ENCODE data around the gene LRMDA.

LRMDA gene

DNA sequence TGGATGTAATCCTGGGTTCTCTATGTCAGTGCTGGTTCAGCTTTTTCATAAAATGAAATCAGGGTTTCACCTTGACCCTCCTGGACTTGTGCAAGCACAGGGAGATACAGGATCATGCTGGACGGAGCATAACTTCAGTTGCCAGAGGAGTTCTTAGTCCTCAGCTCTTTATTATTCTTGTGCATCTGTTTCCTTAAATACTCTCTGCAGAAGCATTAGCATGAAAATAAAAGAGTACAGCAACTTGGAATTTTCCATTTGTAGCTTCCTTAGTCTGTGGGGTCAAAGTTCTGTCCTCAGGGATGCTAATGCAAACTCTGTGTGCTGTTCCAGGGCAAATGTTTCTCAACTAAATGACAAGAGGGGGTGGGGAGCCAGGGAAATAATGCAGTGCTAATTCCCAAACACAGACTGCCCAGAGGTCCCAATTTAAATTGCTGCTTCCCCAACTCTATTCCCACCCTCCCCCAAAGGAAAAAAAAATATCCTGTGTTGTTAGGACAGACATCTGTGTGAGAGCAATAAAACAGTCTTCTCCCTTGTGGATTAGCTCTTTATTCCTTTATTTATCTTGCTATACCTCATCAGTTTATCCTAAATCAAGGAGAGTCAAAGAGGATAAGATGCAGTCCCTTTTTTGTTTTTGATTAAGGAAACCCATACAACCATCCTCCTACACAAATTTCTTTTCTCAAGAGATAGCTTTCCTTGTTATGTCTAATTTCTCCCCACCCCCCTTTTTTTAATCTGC is 905.0 kb downstream of the LRMDA start:
- no peak for DNase-seq (ENCODE audit: low read depth in 2 of 2)

GRCh38 chr10:76337641-76338040 is 906.2 kb downstream of the LRMDA start:
- DNase-seq (ENCODE audit: low read depth in 2 of 2) = no peak

- DNase-seq (ENCODE audit: low read depth in 2 of 2) = no peak
Measured at GRCh38 chr10:76338187-76338586, 906.8 kb downstream of the LRMDA start.

GRCh38 chr10:76341740-76342139 is 910.3 kb downstream of the LRMDA start:
- no peak for DNase-seq (ENCODE audit: low read depth in 2 of 2)

DNA sequence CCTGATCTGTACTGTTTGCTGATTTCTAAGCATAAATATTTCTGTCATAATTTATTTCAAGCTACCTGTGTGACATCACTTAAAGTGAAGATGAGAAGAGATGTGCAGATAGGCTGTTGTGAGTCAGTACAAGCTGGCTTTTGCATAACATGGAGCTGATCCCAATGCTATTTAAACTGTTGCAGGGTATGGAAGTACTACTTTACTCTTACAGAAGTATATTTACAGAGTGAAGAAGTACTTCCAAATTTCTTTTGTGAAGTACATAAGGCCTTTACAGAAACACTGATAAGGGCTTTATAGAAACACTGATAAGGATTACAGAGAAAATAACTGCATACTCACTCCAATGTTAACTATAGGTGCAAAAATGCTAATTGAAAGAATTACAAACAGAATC is 911.6 kb downstream of the LRMDA start:
- DNase-seq (ENCODE audit: low read depth in 2 of 2) = no peak

- no peak for DNase-seq (ENCODE audit: low read depth in 2 of 2)
Measured at GRCh38 chr10:76347832-76348231, 916.4 kb downstream of the LRMDA start.

DNA sequence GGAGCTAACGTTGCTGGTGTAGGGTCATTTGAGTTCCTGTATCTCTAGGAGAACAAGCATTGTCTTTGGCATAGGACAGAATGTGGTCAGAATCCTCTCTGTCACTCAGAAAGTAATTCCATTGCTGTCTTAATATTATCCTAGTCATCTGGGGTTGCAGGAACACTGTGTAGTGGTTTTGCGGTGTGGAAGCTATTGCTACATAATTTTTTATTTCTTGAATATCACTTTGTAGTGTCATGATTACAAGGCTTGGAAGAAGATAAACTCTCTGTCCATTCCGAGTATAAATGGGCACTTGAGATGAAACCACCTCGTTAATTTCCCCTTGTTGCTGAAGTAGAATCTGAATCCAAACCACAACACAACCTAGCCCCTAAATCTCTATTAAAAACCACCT is 919.2 kb downstream of the LRMDA start:
- DNase-seq (ENCODE audit: low read depth in 2 of 2) = no peak

DNA sequence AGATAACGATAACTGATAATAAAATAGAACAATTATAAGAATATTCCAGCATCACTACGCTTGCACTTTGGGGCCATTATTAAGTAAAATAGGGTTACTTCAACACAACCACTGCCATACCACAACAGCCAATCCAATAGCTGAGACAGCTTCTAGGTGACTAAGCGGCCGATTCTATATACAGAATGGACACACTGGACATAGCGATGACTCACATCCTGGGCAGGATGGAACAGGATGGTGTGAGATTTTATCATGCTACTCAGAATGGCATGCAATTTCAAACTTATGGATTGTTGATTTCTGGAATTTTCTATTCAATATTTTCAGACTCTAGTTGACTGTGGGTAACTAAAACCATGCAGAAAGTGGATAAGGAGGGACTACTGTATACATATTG is 920.9 kb downstream of the LRMDA start:
- DNase-seq (ENCODE audit: low read depth in 2 of 2) = no peak

DNA sequence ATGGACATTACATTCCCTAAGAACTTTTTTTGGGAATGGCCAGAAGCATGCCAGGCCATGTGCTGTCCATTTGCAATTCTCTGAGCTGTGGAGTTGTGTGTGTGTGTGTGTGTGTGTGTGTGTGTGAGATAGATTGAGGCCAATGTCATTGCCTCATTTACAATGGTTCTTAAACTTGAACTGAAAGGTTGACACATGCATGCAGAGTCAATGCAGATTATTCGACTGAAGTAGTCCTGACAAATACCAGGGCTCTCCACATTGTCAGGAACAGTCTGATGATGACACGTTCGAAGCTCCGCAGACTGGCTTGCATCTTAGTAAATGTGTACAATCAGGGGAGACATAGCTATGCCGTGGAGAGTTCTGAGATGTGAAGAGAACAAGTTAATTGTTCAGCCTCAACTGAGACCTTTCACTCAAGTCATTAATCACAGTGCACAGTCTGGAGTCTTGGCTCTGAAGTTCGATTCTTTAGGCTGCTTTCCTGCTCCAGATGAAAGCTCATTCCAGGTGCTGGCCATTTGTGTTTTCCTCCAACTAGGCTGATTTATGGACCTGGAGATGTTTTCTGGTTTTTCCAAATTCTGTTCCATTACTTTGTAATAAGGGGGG is 921.9 kb downstream of the LRMDA start:
- DNase-seq (ENCODE audit: low read depth in 2 of 2) = no peak

- DNase-seq (ENCODE audit: low read depth in 2 of 2) = no peak
Measured at GRCh38 chr10:76354212-76354738, 922.9 kb downstream of the LRMDA start.

DNA sequence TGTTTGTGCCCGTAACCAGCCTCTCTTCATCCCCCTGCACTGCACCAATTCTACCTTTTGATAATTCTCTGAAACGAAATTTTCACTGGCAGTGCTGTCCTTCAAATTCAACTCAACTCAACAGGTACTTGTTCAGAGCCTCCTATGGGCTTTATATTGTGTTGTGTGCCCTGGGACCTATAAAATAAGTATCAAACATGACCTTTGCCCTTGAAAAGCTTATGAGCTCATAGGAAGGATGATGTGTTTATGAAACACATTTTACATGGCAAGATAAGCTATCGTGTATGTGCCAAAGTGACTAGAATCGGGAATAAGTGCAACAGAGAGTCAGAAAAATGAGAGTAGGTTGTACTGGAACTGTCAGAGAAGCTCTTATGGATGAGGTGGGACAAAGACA is 923.5 kb downstream of the LRMDA start:
- no peak for DNase-seq (ENCODE audit: low read depth in 2 of 2)

- no peak for DNase-seq (ENCODE audit: low read depth in 2 of 2)
Measured at GRCh38 chr10:76356557-76356956, 925.1 kb downstream of the LRMDA start.

GRCh38 chr10:76357726-76358415 is 926.4 kb downstream of the LRMDA start:
- DNase-seq (ENCODE audit: low read depth in 2 of 2) = no peak

- DNase-seq (ENCODE audit: low read depth in 2 of 2) = no peak
Measured at GRCh38 chr10:76358743-76359395, 927.4 kb downstream of the LRMDA start.

DNA sequence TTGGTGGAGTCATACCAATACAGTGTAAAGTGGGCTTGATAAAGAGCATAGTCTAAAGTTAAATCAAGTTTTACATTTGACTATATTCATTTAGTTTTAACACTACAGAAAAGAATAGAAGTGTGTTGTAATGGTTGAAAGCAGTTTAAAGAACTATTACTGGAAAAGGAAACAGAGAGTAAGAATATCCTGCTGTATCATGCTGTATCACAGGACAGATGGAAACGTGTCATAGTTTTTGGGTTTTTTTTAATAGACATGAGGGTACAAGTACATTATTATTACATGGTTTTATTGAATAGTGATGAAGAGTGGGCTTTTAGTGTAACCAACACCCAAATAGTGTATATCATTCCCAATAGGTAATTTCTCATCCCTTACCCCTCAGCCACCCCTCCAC is 944.3 kb downstream of the LRMDA start:
- no peak for DNase-seq (ENCODE audit: low read depth in 2 of 2)

- no peak for DNase-seq (ENCODE audit: low read depth in 2 of 2)
Measured at GRCh38 chr10:76382381-76382851, 951.0 kb downstream of the LRMDA start.

DNA sequence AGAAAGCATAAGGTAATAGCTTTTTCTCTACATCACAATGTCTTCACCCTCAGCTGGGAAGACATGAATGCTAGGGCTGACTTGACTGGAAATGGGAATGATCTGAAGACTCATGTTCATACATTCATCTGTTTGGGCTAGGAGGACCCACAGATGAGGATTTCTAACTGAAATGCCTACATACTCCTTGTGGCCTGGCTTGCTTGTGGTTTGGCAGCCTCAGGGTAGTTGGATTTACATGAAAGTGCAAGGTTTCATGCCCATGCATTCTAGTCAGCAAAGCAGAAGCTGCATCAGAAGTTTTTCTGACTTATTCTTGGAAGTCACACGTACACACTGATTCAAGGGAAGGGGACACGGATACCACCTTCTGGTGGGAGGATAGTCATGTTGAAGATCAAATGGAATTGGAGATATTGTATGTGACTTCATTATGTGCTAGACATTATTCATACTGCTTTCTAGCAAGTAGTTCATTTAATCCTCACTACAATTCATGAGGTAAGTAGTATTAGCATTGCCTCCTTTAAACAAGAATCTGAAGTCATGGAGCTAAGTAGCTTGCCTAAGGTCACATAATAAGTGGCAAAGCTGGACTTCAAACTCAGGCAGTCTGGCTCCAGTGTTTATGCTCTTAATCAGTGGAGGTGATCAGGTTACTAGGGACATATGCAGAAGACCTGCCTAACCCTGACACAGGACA is 957.0 kb downstream of the LRMDA start:
- no peak for DNase-seq (ENCODE audit: low read depth in 2 of 2)

DNA sequence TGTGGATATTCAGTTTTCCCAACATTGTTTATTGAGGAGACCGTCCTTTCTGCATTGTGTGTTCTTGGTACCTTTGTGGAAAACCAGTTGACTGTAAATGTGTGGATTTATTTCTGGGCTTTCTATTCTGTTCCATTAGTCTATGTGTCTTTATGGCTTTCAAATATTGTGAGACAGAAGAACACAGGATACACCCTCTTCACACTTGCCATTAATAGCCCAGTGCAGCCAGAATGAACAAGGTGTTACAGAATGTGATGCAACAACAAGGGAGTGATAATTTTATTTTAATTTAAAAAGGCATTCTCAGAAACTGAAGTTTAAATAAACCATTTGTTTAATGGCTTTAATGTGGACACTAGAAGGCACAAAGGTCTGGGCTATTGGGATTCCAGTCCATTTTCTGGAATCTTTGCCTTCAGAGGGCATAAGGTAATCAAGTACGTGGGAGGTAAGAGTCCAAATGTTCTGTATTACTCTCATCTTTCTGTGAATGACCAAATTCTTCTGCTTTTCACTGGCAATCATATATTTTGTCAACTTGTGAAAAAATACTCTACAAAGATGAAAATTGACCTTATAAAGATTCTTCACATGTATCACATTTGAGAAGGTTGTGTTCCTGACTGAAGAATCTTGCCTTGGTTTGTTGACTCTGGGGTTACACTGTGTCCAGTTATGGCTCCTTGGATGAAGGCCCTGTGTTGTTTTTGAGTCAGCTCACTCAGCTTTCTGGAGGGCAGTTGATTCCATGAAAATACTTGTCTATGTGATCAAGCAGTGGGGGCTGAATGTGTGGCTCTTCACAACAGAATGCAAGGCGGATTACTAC is 962.7 kb downstream of the LRMDA start:
- no peak for DNase-seq (ENCODE audit: low read depth in 2 of 2)

DNA sequence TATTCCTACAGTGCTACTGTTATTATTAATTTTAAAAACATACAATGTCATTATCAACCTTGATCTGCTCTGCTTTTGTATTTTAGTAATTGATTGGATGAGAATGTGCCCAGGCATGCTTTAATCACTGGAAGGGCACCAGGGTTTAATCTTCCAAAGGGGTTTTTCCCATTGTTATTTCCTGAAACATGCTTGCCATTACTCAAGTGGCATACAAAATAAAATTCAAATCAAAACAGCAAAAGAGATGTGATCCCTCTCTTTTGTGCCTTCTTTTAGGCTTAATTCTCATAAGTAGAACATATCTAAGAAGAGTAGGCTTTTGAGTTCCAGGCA is 963.3 kb downstream of the LRMDA start:
- DNase-seq (ENCODE audit: low read depth in 2 of 2) = no peak

DNA sequence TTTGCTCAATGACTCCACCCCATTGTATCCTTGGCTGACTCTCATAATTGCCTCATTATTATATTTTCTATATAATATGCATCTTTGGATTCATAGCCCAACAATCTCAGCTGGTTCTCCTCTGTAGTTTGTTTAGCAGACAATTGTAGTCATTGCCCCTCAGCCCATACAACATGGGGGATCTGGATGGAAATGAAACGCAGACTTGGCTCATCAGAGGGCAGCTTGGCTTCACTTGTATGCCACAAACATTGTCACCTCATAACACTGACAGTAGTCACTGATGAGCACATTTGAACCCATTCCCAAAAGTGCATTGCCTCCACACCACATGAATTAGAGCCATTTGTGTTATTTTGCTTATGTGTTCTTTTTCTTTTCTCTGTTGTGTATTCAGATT is 963.8 kb downstream of the LRMDA start:
- no peak for DNase-seq (ENCODE audit: low read depth in 2 of 2)

GRCh38 chr10:76396134-76396533 is 964.7 kb downstream of the LRMDA start:
- no peak for DNase-seq (ENCODE audit: low read depth in 2 of 2)
